SW480 (cell line): Measurements from ENCODE around the gene AHDC1.
"Not testable (repeated sequence)": the region's sequence is repeated elsewhere in the genome, so short reads cannot be mapped to it uniquely, and the experiment has no call there.

ENCODE experiments used
- DNase-seq: peaks from one replicate; pipeline ENCODE4 v3.0.0-alpha.2; 2016; ENCODE audit warnings: low spot score

Gene AHDC1

GRCh38 chr1:27566462-27567145 lies 37.3 kb downstream of the AHDC1 start:
- DNase-seq: no peak

GRCh38 chr1:27564710-27565649 lies 39.0 kb downstream of the AHDC1 start:
- DNase-seq: no peak

DNA sequence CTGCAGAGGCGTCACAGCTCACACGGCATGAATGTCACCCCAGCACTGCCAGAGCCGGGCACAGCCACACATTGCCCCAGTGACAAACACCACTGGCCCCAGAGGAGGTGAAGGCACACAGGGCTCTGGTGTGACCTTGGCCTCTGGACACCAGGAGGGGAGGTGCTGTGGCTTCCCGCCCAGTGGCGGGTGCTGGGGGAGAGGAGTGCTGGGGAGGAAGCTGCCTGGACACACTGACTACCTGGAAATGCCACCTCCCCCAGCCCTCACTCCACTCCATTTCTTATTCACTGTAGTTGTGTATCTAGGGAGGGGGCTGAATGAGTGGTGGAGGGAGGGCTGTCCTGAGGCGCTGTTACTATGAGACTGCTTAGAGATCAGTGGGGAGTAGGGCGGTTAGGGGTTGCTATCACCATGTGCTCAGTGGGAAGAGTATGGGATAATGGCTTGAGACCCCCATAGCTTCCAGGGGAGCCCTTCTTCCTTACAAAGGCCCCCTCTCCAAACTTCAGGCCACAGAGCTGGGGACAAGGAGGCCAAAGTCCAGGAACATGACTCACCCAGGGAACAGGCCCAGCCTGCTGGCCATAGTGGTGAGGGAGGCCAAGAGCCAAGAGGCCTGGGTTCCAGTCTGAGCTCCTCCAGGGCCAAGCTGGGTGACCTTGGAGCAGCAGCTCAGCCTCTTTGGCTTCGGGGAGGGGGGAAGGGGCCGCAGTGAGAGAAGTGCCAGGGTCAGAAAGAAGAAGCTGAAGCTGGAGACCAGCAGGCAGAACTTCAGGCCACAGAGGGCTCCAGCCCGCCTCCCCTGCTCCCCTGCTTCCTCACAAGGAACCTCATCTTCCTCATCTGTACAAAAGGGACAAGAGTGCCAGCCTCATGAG lies 40.1 kb downstream of the AHDC1 start:
- no peak for DNase-seq

DNA sequence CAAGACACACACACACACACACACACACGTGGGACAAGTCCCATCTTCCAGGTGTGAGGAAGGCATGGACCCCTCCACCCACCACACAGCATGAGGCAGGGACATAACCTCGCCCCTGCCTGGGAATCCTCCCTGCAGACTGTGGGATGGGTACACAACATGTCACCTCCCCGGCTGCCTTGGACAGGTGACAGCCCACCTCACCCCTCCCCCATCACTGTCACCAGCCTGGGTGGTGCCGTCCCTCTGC lies 40.7 kb downstream of the AHDC1 start:
- no peak for DNase-seq

DNA sequence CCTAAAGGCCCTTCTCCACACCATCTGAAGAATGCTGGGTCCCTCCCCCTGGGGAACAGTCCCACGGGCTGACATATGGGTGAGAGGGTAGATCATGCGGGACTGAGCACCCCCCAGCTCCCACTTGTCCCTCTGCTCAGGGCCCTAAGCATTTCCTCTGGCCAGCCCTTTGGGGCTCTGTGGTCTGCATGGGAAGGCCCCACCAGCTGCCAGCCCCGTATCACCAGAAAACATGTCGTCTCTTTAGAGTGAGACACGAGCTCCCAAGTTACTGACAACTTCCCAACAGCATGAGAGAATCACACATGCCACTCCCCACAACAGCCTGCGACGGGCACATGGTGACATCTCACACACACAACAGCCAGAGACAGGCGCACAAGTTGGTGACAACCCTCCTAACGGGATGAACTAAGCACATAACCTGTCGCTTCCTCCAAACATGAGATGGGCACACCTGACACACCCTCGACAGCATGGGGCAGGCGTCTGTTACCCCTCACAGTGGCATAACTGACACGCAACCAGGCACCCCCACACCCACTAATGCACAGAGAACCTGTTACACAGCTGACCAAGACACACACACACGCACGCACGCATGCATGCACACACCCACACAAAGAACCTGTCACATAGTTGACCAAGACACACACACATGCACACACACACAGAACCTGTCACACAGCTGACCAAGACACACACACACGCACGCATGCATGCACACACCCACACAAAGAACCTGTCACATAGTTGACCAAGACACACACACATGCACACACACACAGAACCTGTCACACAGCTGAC lies 41.2 kb downstream of the AHDC1 start:
- DNase-seq: no peak

DNA sequence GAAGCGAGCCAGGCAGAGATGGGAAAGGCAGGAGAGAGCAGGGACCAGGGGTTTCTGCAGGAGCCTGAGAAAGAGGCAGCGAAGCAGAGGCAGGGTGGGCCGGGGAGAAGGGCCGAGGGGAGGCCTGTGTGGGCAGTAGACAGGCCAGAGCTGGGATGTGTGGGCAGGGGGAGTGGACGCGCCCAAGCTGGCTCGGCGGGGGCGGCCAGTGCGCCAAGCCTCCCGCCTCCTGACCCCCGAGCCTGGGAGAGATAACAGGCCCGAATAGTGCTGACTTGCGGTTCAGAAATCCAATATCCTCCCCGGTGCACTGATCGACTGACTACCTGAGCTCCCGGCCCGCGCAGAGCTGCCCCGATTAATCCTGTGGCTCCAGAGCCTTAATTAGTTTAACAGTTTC lies 41.9 kb downstream of the AHDC1 start:
- no peak for DNase-seq

- no peak for DNase-seq
Measured at GRCh38 chr1:27561124-27561899, 42.6 kb downstream of the AHDC1 start.

DNA sequence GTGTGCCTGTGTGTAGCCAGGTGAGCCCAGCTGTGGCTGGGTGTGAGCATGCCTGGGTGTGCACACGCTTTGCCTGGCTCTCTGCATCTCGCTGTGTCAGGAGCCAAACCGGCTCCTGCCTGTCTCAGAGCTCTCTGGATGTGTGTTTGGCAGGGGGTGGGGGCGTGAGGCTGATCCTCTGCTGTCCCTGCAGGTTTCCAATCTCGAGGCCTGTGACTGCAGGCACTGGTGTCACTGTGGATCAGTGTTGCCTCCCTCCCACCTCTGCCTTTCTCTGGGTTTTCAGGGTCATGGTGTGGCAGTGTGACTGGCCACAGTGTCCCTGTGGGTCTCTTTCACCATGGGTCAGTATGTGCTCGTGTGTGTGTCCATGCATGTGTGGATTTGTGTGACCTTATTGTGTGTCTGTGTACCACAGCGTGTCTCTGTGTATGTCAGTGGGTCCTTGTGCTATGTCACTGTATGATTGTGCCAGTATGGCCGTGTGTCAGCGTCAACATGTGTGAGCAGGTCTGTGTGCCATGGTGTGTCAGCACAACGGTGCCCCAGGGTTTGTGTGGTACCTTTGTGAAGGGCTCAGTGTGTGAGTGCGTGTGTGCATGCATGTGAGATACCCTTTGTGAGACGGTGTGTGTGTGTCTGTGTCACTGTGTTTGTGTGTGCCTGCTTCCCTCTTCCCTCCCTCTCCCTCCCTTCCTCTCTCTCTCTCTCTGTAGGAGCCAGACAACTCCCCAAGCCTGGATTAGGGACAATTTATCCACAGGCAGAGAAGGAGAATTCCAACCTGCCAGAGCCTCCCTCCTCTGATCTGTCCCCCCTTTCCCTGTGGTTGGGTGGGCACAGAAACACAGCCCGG lies 43.4 kb downstream of the AHDC1 start:
- no peak for DNase-seq

- DNase-seq: no peak
Measured at GRCh38 chr1:27559466-27560030, 44.4 kb downstream of the AHDC1 start.

DNA sequence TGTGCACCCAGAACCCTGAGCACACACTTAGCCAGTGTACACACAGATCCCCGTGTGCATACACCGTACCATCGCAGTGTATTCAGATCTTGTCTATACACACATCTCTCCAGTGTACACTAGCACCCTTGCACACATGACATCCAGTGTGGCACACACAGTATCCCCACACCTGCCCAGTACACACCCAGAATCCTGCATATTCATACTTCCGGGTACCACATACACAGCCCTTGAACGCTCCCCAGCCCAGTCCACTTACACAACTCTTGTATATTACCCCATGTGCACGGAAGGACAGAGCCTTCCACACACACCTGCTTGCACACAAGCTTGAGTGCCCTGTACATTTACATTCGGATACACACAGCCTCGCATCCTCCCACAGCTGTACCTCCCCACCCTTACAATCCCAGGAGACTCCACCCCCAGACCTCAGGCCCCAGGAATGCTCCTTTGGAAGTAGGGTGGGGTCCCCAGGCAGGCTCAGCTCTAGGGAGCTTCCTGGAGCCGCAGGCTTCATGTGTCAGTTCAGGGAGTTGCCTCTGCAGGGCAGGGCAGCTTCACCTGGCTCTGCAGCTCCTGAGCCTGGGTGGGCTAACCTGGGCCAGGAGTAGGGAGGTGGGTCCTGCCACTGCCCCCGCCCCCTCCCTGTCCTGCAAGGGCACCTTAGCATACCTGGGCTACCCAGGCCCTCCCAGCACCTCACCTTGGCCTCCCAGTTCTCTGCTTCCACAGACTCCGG lies 46.2 kb downstream of the AHDC1 start:
- DNase-seq: peak; percentile 87

DNA sequence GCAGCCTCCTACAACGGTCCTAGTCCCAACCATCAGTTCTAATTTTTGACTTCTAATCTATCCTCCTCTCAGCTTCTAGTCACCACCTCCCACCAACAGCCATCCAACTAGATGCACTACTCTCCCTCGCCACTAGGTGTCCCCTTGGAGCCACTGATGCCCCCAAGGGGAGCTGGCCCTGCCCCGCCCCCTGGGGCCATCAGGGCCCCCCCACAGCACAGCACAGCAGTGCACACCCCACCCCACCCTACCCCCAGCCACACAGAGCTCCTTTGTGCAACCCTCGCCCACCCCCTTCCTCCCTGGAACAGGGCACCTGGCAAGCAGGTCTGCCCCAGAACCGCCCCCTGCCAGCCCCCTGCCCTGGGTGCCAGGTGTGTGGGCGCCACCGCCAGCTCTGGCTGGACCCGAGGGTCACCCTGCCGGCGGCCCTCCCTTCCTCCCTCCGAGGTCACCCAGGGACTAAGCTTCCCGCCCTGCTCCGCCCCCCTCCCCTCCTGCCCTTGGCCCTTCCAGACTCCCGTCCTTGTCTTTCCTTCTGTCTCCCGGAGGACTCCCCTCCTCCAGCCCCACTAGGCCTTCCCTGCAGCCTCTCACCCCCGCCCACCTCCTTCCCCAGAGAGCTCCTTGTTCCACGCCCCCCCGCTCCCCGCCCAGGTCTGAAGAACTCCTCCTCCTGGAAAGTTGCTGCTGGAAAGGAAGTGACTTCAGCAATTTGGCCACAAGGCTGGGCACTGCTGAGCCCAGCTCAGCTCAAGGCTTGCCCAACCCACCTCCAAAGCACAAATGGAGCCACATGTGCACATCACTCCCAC lies 47.0 kb downstream of the AHDC1 start:
- peak; percentile 77 for DNase-seq

DNA sequence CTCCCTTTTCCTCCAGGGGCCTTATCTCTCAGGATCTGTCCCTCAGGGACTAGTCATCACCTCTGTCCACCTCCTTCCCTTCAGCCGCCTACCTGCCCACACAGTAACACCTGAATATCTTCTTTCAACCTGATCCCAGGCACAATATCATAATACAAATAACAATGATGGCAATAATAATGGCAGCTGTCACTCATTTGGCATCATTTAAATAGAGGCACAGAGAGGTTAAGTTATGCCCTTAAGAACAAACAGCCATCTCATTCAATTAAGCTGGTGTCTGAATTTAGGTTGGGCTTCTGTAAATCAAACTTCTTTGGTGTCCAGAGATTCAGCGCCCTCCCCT lies 47.5 kb downstream of the AHDC1 start:
- DNase-seq: no peak

DNA sequence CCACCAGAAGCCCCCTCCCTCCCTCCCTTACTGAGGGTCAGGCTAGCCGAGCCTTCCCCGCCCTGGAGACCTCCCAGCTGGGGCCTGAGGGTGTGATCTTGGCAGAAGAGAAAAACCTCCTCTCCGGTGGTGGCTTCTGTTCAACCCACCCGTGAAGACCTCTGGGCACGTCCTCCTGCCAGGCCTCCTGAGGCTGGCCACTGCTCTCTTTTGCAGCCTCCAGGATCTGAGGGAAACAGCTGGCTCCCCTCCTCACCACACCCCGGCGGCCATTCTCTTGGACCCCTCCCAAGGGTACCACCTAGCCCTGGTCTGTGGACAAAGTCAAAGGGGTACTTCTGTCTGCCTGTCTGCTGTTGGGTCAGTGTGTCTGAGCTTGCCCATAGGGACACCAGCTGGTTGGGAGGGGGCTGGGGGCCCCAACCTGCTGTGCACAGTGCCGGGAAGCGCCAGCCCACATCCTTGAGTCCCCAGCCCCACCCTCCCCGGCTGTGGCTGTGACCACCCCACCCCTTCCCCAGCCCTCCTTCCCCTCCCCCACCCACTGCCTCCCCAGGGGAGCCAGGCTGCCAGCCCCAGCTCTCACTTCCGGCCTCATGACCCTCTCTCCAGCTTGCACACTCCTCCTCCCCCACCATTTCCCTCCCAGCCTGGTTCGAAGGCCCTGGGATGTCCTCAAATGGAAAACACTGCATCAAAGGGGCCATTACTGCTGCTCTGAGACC lies 48.1 kb downstream of the AHDC1 start:
- no peak for DNase-seq

DNA sequence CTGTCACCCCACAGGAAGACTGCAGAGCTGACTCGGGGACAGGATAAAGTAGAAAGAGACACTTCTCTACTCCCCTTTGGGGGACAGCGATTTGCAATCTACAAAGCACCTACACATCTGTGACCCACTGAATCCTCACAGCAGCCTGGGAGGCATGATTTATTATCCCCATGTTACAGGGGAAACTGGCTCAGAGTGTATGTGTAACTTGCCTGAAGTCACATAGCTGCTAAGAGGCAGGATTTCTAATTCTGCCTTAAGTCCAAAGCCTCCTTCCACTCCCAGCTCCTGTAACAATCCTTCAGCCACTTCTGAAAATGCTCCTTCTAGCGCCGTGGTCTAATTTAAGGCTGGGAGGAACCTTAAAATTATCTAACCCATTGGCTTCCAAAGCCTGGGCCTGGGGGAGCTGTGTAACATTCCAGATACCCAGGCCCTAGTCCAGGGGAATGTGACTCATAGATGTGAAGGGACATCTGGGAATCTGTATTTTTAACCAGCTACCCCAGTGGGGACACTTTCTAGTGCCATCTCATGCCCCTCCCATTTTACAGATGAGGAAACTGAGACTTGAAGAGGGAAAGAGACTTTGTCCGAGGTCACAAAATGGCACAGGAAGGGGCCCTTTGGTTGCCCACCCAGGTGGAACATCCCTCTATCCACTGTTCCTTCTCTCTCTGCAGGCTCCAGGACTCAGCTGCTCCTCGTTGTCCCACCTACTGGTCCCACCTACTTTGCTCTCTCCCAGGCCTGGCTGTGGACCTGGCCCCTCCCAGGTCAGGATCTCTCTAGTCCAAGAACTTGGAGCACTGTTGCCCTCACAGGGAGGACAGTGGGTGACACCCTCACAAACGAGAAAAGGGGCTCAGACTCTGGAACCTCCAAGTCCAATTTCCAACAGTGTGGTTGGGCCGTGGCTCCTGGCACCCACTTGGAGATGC lies 48.9 kb downstream of the AHDC1 start:
- no peak for DNase-seq

- no peak for DNase-seq
Measured at GRCh38 chr1:27554293-27554692, 49.7 kb downstream of the AHDC1 start.

GRCh38 chr1:27553823-27554222 lies 50.1 kb downstream of the AHDC1 start:
- not testable (repeated sequence) for DNase-seq
